K562 (cell line): ENCODE measurements around the gene KLK10. TPM values are rescaled to one million over a fixed set of nuclear protein-coding genes. Genes with fewer than 3 reads are reported as not detected.

Experiments used
- ESRRB ChIP-seq: fragments of 250-450 bp; sonication (Bioruptor Pico); IDR thresholded peaks from 2 replicates; pipeline ENCODE4 v1.5.0; 2020; ENCODE audit warnings: mild to moderate bottlenecking, moderate library complexity, borderline replicate concordance
- MIER1 ChIP-seq: fragments of 450-650 bp; IDR thresholded peaks from 2 replicates; pipeline ENCODE4 v1.6.1; 2016; ENCODE audit warnings: antibody characterized with exemption, mild to moderate bottlenecking, low read depth
- RBM25 ChIP-seq: fragments of 200-400 bp; formaldehyde crosslinking; IDR thresholded peaks from 2 replicates; pipeline ENCODE4 v1.6.1; 2018; ENCODE audit warnings: low read length, low read depth, moderate library complexity; ENCODE audit not compliant: severe bottlenecking
- SUPT5H ChIP-seq: fragments of 450-650 bp; IDR thresholded peaks from 2 replicates; pipeline ENCODE4 v1.6.1; 2016
- TCF7 ChIP-seq: sonication (generic); IDR thresholded peaks from 2 replicates; pipeline ENCODE4 v1.6.1; 2016; ENCODE audit warnings: antibody characterized with exemption, borderline replicate concordance
- ZBED1 ChIP-seq: IDR thresholded peaks from 2 replicates; pipeline ENCODE4 v1.6.1; 2014
- ZBTB1 ChIP-seq: sonication (generic); formaldehyde crosslinking; IDR thresholded peaks from 2 replicates; pipeline ENCODE4 v1.8.1; 2023; ENCODE audit warnings: missing genetic modification reagents, low read depth, mild to moderate bottlenecking, borderline replicate concordance
- ZFPM2 ChIP-seq: fragments of 250-450 bp; sonication (Bioruptor Pico); IDR thresholded peaks from 2 replicates; pipeline ENCODE4 v1.5.1; 2022; ENCODE audit warnings: mild to moderate bottlenecking
- polyA plus RNA-seq, 8 experiments: library from polyadenylated mRNA; depleted of rRNA in 4 of 8; stranded (reverse) in 5 of 8; unstranded in 3 of 8; fragments of >200 nt; fragmentation: Nextera tagmentation in 2 of 8; fragmentation: Illumina TruSeq in 1 of 8; extraction: Ambion mirVana in 2 of 8; extraction: Trizol in 1 of 8; gene quantifications; 2 replicates each; pipeline versions ENCODE4 v1.2.1 to v1.2.3, GENCODE V29; 2011 to 2014; ENCODE audit warnings: inconsistent platforms in 1 of 8, missing spikeins in 1 of 8
- total RNA-seq, 7 experiments: library from RNA; depleted of rRNA in 6 of 7; stranded (reverse); fragments of >200 nt in 6 of 7; fragmentation: Illumina TruSeq in 2 of 7; extraction: Trizol in 2 of 7; gene quantifications; 2 replicates each; pipeline versions ENCODE4 v1.2.1 to v1.2.3, GENCODE V29; 2011 to 2021; ENCODE audit warnings: low replicate concordance in 1 of 7
- TF ChIP-seq, protein P1 (sequence below): fragments of 200-600 bp; sonication (generic); IDR thresholded peaks from one replicate; pipeline ENCODE4 v1.6.1; 2012; ENCODE audit warnings: mild to moderate bottlenecking, low read depth, low read length, inconsistent platforms
- TF ChIP-seq, protein P2 (sequence below): fragments of 450-650 bp; IDR thresholded peaks from 2 replicates; pipeline ENCODE4 v1.6.1; 2016; ENCODE audit warnings: low read depth, mild to moderate bottlenecking, moderate library complexity
- TF ChIP-seq, protein P3 (sequence below), 3 experiments: IDR thresholded peaks in 2 of 3; conservative IDR thresholded peaks in 1 of 3; 2 replicates each; pipeline ENCODE4 v1.5.1; 2011 to 2012; ENCODE audit warnings: low read length in 3 of 3, mild to moderate bottlenecking in 3 of 3, control low read depth in 2 of 3, improper control_type of control experiment in 1 of 3, inconsistent platforms in 1 of 3, low read depth in 1 of 3, mixed read lengths in 1 of 3, moderate library complexity in 1 of 3; ENCODE audit not compliant: insufficient read depth in 2 of 3
- TF ChIP-seq, protein P4 (sequence below): fragments of 450-650 bp; formaldehyde crosslinking; IDR thresholded peaks from 2 replicates; pipeline ENCODE4 v1.4.0; 2020; ENCODE audit warnings: mild to moderate bottlenecking, moderate library complexity

The KLK10 gene
- total and polyA plus RNA-seq, 9 of the 15 experiments (the other 6 are each of a cell fraction or from before 2014, with no cell fraction given), result 0.11 TPM; not detected in 8

DNA sequence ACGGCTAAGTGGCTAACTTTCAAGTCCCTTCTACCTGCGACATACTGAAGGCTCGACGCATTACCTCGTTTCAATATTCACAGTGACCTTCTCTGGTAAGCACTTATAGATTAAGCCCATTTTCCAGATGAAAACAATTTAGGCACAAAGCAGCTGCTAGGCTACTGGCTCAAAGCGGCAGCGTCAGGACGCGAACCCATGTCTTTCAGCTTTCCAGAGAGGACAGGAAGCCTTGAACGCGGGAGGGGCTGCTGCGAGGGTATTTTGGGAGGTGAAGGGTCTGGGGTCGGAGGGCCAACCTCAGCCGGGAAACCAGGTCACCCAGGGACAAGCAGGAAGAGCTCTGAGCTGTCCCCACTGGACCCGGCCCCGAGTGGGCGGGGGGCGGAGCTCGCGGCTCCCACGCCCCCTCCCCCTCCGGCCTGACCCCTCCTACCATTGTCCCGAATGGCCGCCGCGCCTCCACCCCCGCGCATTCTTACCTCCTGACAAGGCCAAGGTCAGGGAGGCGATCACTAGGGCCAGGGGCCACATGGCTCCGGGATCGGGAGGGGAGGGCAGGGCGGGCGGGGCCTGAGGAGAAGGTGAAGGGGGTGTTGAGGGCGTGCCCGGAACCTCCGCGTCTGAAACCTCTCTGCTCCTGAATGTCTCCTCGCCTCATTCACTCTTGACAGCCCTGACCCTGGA lies 45.2 kb upstream of the KLK10 start, which contains the start of gene KLK13 (continued):
- TF ChIP-seq, protein P1, sequence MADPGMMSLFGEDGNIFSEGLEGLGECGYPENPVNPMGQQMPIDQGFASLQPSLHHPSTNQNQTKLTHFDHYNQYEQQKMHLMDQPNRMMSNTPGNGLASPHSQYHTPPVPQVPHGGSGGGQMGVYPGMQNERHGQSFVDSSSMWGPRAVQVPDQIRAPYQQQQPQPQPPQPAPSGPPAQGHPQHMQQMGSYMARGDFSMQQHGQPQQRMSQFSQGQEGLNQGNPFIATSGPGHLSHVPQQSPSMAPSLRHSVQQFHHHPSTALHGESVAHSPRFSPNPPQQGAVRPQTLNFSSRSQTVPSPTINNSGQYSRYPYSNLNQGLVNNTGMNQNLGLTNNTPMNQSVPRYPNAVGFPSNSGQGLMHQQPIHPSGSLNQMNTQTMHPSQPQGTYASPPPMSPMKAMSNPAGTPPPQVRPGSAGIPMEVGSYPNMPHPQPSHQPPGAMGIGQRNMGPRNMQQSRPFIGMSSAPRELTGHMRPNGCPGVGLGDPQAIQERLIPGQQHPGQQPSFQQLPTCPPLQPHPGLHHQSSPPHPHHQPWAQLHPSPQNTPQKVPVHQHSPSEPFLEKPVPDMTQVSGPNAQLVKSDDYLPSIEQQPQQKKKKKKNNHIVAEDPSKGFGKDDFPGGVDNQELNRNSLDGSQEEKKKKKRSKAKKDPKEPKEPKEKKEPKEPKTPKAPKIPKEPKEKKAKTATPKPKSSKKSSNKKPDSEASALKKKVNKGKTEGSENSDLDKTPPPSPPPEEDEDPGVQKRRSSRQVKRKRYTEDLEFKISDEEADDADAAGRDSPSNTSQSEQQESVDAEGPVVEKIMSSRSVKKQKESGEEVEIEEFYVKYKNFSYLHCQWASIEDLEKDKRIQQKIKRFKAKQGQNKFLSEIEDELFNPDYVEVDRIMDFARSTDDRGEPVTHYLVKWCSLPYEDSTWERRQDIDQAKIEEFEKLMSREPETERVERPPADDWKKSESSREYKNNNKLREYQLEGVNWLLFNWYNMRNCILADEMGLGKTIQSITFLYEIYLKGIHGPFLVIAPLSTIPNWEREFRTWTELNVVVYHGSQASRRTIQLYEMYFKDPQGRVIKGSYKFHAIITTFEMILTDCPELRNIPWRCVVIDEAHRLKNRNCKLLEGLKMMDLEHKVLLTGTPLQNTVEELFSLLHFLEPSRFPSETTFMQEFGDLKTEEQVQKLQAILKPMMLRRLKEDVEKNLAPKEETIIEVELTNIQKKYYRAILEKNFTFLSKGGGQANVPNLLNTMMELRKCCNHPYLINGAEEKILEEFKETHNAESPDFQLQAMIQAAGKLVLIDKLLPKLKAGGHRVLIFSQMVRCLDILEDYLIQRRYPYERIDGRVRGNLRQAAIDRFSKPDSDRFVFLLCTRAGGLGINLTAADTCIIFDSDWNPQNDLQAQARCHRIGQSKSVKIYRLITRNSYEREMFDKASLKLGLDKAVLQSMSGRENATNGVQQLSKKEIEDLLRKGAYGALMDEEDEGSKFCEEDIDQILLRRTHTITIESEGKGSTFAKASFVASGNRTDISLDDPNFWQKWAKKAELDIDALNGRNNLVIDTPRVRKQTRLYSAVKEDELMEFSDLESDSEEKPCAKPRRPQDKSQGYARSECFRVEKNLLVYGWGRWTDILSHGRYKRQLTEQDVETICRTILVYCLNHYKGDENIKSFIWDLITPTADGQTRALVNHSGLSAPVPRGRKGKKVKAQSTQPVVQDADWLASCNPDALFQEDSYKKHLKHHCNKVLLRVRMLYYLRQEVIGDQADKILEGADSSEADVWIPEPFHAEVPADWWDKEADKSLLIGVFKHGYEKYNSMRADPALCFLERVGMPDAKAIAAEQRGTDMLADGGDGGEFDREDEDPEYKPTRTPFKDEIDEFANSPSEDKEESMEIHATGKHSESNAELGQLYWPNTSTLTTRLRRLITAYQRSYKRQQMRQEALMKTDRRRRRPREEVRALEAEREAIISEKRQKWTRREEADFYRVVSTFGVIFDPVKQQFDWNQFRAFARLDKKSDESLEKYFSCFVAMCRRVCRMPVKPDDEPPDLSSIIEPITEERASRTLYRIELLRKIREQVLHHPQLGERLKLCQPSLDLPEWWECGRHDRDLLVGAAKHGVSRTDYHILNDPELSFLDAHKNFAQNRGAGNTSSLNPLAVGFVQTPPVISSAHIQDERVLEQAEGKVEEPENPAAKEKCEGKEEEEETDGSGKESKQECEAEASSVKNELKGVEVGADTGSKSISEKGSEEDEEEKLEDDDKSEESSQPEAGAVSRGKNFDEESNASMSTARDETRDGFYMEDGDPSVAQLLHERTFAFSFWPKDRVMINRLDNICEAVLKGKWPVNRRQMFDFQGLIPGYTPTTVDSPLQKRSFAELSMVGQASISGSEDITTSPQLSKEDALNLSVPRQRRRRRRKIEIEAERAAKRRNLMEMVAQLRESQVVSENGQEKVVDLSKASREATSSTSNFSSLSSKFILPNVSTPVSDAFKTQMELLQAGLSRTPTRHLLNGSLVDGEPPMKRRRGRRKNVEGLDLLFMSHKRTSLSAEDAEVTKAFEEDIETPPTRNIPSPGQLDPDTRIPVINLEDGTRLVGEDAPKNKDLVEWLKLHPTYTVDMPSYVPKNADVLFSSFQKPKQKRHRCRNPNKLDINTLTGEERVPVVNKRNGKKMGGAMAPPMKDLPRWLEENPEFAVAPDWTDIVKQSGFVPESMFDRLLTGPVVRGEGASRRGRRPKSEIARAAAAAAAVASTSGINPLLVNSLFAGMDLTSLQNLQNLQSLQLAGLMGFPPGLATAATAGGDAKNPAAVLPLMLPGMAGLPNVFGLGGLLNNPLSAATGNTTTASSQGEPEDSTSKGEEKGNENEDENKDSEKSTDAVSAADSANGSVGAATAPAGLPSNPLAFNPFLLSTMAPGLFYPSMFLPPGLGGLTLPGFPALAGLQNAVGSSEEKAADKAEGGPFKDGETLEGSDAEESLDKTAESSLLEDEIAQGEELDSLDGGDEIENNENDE, result no peak
- TF ChIP-seq ESRRB (no peak), TCF7 (no peak), ZBTB1 (CRISPR knock-in tag) (no peak), ZBED1 (no peak), ZFPM2 (CRISPR knock-in tag) (no peak), RBM25 (peak; percentile 22), MIER1 (no peak), SUPT5H (0 out of 2 replicates have a peak, but pooled peaks have one; percentile 23)
- TF ChIP-seq, protein P2, sequence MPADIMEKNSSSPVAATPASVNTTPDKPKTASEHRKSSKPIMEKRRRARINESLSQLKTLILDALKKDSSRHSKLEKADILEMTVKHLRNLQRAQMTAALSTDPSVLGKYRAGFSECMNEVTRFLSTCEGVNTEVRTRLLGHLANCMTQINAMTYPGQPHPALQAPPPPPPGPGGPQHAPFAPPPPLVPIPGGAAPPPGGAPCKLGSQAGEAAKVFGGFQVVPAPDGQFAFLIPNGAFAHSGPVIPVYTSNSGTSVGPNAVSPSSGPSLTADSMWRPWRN, result no peak
- TF ChIP-seq, protein P3, sequence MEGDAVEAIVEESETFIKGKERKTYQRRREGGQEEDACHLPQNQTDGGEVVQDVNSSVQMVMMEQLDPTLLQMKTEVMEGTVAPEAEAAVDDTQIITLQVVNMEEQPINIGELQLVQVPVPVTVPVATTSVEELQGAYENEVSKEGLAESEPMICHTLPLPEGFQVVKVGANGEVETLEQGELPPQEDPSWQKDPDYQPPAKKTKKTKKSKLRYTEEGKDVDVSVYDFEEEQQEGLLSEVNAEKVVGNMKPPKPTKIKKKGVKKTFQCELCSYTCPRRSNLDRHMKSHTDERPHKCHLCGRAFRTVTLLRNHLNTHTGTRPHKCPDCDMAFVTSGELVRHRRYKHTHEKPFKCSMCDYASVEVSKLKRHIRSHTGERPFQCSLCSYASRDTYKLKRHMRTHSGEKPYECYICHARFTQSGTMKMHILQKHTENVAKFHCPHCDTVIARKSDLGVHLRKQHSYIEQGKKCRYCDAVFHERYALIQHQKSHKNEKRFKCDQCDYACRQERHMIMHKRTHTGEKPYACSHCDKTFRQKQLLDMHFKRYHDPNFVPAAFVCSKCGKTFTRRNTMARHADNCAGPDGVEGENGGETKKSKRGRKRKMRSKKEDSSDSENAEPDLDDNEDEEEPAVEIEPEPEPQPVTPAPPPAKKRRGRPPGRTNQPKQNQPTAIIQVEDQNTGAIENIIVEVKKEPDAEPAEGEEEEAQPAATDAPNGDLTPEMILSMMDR (IDR thresholded peaks at IDR 0.05 in 2 of 3, conservative IDR thresholded peaks at IDR 0.05 in 1 of 3; ENCODE audit: insufficient read depth in 2 of 3, low read depth in 1 of 3, low read length in 3 of 3), result no peak
- TF ChIP-seq, protein P4, sequence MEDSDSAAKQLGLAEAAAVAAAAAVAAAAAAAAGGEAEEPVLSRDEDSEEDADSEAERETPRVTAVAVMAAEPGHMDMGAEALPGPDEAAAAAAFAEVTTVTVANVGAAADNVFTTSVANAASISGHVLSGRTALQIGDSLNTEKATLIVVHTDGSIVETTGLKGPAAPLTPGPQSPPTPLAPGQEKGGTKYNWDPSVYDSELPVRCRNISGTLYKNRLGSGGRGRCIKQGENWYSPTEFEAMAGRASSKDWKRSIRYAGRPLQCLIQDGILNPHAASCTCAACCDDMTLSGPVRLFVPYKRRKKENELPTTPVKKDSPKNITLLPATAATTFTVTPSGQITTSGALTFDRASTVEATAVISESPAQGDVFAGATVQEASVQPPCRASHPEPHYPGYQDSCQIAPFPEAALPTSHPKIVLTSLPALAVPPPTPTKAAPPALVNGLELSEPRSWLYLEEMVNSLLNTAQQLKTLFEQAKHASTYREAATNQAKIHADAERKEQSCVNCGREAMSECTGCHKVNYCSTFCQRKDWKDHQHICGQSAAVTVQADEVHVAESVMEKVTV, result no peak
